ENCODE data around the gene KMO.

The KMO gene

DNA sequence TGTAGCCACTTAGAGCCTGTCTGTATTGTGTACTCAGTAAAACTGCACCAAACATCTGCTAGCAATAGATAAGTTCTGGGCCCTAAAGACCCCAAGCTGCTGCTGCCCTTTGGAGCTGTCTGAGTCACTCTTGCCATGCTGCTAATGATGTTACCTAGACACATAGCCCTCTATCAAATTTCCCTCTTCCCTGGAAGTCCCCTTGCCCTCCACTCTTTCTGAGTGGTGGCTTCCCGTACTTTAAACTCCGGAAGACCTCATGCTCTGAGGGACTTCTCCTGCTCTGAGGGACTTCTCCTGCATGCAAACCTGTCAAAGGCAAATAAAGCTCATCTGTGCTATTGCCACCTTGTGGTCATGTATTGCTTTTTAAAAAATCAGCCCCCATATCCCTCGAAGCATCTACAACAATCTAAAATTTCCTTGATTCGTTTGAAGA is 46.6 kb upstream of the KMO start:
- no peaks in the 10 kb centered on the region for H3F3A ChIP-seq (ENCODE audit: low read depth)
- H3K79me2 ChIP-seq (ENCODE audit: insufficient read depth, low read length), result no peaks in the 10 kb centered on the region
- H2AFZ ChIP-seq (ENCODE audit: low read length), result no peak overlapping the region
- H3K9me3 ChIP-seq (ENCODE audit: insufficient read depth, low read depth, low read length), result no peaks in the 10 kb centered on the region
- H3K4me1 ChIP-seq (ENCODE audit: insufficient read depth, low read length, poor library complexity, severe bottlenecking), result no peaks in the 10 kb centered on the region
- H3K27me3 ChIP-seq (ENCODE audit: insufficient read depth, low read length, poor library complexity, severe bottlenecking), result no peaks in the 10 kb centered on the region
- no peak for TF ChIP-seq EZH2phosphoT487 (IDR thresholded peaks at IDR 0.05; ENCODE audit: borderline replicate concordance)
- TF ChIP-seq, protein P1, sequence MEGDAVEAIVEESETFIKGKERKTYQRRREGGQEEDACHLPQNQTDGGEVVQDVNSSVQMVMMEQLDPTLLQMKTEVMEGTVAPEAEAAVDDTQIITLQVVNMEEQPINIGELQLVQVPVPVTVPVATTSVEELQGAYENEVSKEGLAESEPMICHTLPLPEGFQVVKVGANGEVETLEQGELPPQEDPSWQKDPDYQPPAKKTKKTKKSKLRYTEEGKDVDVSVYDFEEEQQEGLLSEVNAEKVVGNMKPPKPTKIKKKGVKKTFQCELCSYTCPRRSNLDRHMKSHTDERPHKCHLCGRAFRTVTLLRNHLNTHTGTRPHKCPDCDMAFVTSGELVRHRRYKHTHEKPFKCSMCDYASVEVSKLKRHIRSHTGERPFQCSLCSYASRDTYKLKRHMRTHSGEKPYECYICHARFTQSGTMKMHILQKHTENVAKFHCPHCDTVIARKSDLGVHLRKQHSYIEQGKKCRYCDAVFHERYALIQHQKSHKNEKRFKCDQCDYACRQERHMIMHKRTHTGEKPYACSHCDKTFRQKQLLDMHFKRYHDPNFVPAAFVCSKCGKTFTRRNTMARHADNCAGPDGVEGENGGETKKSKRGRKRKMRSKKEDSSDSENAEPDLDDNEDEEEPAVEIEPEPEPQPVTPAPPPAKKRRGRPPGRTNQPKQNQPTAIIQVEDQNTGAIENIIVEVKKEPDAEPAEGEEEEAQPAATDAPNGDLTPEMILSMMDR (conservative IDR thresholded peaks at IDR 0.05; ENCODE audit: low read length), result peak; percentile 61
- no peak overlapping the region for H3K4me2 ChIP-seq (ENCODE audit: low read depth, low read length, poor library complexity, severe bottlenecking)
- H3K36me3 ChIP-seq (ENCODE audit: insufficient read depth, low read length), result no peaks in the 10 kb centered on the region
- H3K9ac ChIP-seq (ENCODE audit: low read depth, low read length, poor library complexity, severe bottlenecking), result no peak overlapping the region
- no peak overlapping the region for H3K4me3 ChIP-seq (ENCODE audit: low read length, poor library complexity, severe bottlenecking)
- no peaks in the 10 kb centered on the region for H4K20me1 ChIP-seq (ENCODE audit: insufficient read depth, low read length, poor library complexity, severe bottlenecking)
- no peaks in the 10 kb centered on the region for H3K9me2 ChIP-seq (replicated peaks; ENCODE audit: low read depth, low read length)

DNA sequence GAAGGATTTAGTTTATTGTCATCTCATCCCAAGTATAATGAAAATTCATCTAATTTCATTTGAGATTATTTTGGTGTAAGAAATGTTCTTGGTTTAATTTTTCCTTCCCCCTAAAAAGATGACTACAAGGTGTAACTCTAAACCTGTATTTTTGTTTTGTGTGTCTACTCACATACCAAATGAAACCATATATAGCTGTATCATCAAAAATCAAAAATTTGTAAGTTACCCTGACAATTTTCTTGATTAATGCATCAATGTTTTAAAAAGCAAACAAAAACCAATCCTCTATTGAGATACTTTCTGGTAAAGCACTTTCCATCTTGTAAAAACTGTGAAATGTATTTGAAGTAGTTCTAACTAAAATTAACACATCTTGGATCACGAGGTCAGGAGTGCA is 43.4 kb upstream of the KMO start:
- Histone ChIP-seq H3K4me3 (ENCODE audit: low read length, poor library complexity, severe bottlenecking) (no peak overlapping the region), H4K20me1 (ENCODE audit: insufficient read depth, low read length, poor library complexity, severe bottlenecking) (no peaks in the 10 kb centered on the region), H3K9me3 (ENCODE audit: insufficient read depth, low read depth, low read length) (no peaks in the 10 kb centered on the region), H3K79me2 (ENCODE audit: insufficient read depth, low read length) (no peaks in the 10 kb centered on the region), H3K4me2 (ENCODE audit: low read depth, low read length, poor library complexity, severe bottlenecking) (no peak overlapping the region), H3K27me3 (ENCODE audit: insufficient read depth, low read length, poor library complexity, severe bottlenecking) (no peaks in the 10 kb centered on the region), H3K4me1 (ENCODE audit: insufficient read depth, low read length, poor library complexity, severe bottlenecking) (no peaks in the 10 kb centered on the region), H3K9me2 (replicated peaks; ENCODE audit: low read depth, low read length) (no peaks in the 10 kb centered on the region), H3K36me3 (ENCODE audit: insufficient read depth, low read length) (no peaks in the 10 kb centered on the region), H3K9ac (ENCODE audit: low read depth, low read length, poor library complexity, severe bottlenecking) (no peak overlapping the region), H2AFZ (ENCODE audit: low read length) (no peak overlapping the region), H3F3A (ENCODE audit: low read depth) (no peaks in the 10 kb centered on the region)
- TF ChIP-seq, protein P1 (conservative IDR thresholded peaks at IDR 0.05; ENCODE audit: low read length), result no peak
- no peak for TF ChIP-seq EZH2phosphoT487 (IDR thresholded peaks at IDR 0.05; ENCODE audit: borderline replicate concordance)

DNA sequence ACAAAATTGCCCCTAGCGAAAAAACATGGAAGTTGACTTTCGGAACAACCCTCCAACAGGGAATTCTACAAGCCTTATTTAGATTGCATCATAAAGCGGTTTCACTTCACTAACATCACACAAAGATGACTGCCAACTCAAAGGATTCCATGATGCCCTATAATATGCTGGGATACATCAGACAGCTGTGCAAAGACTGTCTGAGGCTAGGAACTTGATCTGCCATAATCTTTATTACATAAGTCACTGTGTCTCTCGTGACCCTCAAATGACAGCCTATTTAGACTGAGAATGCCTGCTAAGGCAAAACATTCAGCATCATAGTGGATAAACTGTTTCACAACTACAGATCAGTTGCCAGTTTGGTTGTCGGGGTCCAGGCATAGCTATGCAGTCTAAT is 36.4 kb upstream of the KMO start:
- H3K36me3 ChIP-seq (ENCODE audit: insufficient read depth, low read length), result peaks cover 44% of the 10 kb centered on the region; the same call in 1 of the 2 replicates
- H3K27me3 ChIP-seq (ENCODE audit: insufficient read depth, low read length, poor library complexity, severe bottlenecking), result no peaks in the 10 kb centered on the region
- H3K9me3 ChIP-seq (ENCODE audit: insufficient read depth, low read depth, low read length), result no peaks in the 10 kb centered on the region
- H3F3A ChIP-seq (ENCODE audit: low read depth), result no peaks in the 10 kb centered on the region
- H3K9ac ChIP-seq (ENCODE audit: low read depth, low read length, poor library complexity, severe bottlenecking), result no peak overlapping the region
- no peak overlapping the region for H3K4me2 ChIP-seq (ENCODE audit: low read depth, low read length, poor library complexity, severe bottlenecking)
- no peaks in the 10 kb centered on the region for H4K20me1 ChIP-seq (ENCODE audit: insufficient read depth, low read length, poor library complexity, severe bottlenecking)
- TF ChIP-seq, protein P1 (conservative IDR thresholded peaks at IDR 0.05; ENCODE audit: low read length), result no peak
- TF ChIP-seq EZH2phosphoT487 (IDR thresholded peaks at IDR 0.05; ENCODE audit: borderline replicate concordance), result no peak
- no peaks in the 10 kb centered on the region for H3K4me1 ChIP-seq (ENCODE audit: insufficient read depth, low read length, poor library complexity, severe bottlenecking)
- H3K79me2 ChIP-seq (ENCODE audit: insufficient read depth, low read length), result no peaks in the 10 kb centered on the region
- H3K9me2 ChIP-seq (replicated peaks; ENCODE audit: low read depth, low read length), result no peaks in the 10 kb centered on the region
- no peak overlapping the region for H2AFZ ChIP-seq (ENCODE audit: low read length)
- H3K4me3 ChIP-seq (ENCODE audit: low read length, poor library complexity, severe bottlenecking), result no peak overlapping the region
